HG02588 (cell line): Measurements from ENCODE around the gene MT1A.
A peak's percentile ranks its signal among the peaks of the same experiment; 100 is the strongest.

Source experiments
- ATAC-seq: cut with Tn5 transposase; IDR thresholded peaks from one replicate; pipeline ENCODE4 v1.9.1; 2021; ENCODE audit warnings: mild to moderate bottlenecking, moderate library complexity; ENCODE audit not compliant: unreplicated experiment

MT1A gene

DNA sequence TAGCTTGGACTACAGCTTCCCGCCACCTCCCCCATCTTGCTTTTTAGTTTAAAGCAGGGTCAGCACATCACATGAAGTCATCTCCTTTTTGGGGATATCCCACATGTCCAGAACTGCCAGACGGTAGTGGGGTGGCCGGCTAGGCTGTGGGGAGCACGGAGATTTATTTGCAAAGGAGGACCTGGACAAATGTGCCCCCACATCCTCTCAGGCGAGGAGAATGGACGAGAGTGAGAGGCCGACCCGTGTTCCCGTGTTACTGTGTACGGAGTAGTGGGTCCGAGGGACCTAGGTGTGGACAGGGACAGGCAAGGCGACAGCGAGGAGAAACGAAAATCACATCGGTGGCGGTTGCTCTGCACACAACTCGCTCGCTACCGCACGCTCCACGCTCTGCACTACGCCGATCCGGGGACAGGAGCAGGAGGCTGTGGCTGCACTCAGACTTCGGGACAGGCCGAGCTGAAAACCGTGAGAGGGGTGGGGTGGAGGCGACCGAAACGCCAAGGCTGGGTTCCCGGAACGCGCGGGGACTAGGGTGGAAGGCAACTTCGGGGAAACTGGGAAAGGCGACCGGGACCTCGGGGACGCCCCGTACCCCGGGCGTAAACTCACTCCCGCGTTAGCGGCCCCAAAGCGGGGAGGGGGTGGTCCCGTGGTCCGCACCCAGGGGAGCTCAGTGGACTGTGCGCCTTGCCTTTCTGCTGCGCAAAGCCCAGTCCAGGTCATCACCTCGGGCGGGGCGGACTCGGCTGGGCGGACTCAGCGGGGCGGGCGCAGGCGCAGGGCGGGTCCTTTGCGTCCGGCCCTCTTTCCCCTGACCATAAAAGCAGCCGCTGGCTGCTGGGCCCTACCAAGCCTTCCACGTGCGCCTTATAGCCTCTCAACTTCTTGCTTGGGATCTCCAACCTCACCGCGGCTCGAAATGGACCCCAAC lies at the start of gene MT1A:
TSS of gene MT1A (plus strand) at position 853 of the 937 bp plus-strand sequence. CDS start at position 926, 73 bp downstream.
- ATAC-seq = no peak

DNA sequence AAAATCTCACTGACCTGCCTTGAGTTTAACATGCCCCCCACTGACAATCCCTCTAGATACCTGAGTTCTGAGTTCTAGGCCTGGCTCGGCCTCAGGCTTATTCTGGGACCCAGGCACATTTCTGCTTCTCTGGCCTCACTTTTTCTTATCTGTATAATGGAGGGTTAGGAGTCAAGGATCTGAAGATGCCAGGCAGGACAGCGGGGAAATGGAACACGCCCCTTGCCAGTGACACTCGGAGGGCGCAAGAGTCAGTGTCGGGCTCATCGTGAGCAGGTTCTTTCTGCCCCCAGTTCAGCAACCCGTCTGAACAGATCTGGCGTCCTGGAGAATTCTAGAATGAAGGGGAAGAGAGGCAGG lies 49.7 kb upstream of the MT1A start:
- ATAC-seq = no peak

DNA sequence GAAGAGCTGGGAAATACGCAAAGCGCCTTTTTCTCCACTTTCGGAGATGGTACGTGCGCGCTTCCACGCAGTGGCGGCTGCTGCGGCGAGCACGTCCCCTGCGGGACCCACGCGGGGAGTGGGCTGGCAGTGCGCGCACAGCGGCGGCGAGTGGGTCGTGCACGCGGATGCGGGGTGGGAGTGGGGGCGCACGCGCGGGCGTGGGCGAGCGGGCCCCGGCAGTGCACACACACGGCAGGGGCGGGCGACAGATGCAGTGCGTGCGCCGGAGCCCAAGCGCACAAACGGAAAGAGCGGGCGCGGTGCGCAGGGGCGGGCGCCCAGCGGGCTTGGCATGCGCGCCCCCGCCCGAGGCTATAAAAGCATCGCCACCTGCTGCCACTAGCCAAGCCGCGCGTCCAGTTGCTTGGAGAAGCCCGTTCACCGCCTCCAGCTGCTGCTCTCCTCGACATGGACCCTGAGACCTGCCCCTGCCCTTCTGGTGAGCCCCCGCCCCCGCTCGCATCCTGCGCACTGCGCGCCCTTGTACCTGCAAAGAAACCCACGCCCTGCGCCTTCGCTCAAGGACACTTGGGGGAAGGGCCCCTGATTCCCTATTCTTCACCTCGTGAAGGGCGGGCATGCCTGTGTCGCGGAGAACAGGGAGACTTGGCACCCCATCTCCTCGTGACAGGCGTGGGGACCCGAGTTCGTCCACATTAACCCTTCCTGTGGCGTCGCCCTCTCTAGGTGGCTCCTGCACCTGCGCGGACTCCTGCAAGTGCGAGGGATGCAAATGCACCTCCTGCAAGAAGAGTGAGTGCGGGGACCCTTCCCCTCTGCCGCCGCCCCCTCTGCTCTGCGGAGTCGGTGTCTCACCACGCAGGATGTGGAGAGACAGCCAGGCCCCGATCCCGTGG lies 49.1 kb upstream of the MT1A start, which contains the start of gene MT3:
TSS of gene MT3 (plus strand) at position 388 of the 899 bp plus-strand sequence. CDS start at position 451, 63 bp downstream.
- ATAC-seq = no peak

DNA sequence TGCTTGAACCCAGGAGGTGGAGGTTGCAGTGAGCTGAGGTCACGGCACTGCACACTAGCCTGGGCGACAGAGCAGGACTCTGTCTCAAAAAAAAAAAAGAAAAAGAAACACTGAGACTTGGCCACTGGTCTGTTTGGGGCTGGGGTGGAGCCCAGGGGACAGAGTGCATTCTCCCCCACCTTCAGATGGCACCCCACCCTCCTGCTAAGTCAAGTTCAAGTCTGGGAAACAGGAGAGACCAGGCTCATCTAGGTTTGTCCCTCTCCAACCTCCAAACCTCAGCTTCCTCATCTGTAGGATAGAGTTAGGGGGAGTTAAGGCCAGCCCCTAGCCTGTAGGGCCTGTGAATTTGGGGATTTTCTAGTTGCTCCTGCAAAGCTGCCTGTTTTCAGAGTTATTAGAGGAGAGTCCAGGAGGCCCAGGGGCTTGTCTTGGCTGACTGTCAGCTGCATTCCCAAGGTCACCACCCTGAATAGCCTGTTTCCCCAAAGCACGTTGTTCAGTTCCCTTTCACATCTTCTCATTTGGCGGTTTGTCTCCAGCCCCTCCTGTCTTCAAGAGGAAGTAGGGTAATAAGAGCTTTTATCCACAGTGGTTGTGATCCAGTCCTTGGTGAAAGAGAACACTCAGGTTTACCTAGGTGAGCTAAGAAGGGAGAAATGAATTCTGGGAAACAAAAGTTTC lies 46.9 kb upstream of the MT1A start:
- no peak for ATAC-seq

DNA sequence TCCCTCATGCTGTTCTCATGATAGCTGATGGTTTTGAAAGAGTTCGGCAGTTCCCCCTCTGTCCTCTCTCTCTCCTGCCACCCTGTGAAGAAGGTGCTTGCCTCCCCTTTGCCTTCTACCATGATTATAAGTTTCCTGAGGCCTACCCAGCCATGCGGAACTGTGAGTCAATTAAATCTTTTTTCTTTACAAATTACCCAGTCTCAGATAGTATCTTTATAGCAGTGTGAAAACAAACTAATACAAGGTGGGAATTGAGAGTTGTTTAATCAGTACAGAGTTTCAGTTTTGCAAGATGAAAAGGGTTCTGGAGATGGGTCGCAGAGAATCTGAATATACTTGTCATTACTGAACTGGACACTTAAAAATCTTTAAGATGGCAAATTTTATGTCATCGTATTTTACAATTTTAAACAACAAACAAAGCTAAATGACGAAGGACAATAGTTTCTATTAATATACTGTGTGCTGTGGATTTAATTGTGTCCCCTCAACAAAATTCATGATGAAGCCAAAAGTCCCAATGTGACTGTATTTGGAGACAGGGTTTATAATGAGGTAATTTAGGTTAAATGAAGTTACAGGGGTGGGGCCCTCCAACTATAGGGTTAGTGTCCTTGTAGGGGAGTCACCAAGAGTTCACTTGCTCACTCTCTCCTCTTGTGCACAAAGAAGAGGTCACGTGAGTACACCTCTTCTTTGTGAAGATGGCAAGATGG lies 44.7 kb upstream of the MT1A start:
- ATAC-seq = no peak

DNA sequence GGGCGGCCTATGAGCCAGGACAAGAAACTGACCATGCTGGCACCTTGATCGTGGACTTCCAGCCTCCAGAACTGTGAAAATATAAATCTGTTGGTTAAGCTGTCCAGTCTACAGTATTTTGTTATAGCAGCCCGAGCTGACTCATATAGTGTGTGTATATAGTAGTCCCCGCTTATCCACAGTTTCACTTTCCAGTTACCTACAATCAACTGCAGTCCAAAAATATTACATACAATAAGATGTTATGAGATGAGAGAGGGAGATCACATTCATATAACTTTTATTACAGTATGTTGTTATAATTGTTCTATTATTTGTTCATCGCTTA lies 44.2 kb upstream of the MT1A start:
- no peak for ATAC-seq

DNA sequence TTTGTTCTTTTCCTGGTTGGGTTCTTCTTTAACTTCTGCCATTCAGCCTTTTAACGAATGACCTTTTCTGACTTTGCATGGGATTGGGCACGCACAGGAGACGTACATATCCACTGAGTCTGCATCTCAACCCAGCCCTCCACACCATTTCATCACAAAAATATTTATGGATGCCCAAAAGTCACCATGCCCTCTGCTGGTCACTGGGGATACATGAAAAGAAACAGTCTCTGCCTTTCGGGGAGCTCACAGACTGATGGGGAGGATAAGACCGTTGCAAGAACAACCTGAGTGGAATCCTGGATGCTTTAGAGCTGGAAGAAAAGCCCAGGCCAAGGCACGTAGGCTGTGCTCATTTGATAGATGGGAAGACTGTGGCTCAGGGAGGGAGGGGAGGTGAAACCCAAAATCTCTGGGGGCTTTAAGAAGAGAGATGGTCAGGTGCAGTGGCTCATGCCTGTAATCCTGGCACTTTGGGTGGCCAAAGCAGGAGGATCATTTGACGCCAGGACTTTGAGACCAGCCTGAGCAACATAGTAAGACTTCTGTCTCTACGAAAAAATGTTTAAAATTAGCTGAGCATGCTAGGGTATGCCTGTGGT lies 38.0 kb upstream of the MT1A start:
- no peak for ATAC-seq

DNA sequence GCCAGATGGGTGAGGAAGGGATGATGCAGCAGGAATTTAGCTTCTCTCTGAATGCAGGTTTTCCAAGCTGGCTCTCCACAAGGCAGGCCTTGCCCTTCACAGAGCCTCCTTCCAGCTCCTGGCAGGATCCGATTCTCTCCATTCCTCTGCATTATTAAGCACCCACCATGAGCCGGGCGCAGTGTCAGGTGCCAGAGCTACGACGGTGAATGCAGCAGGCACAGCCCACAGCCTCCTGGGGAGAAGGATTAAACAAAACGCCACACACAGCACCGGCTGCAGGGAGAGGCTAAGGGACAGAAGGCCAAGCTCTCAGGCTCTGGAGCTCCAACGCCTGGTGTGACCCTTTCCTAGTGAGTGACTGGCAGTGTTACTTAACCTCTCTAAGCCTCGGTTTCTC lies 37.1 kb upstream of the MT1A start:
- ATAC-seq = no peak

DNA sequence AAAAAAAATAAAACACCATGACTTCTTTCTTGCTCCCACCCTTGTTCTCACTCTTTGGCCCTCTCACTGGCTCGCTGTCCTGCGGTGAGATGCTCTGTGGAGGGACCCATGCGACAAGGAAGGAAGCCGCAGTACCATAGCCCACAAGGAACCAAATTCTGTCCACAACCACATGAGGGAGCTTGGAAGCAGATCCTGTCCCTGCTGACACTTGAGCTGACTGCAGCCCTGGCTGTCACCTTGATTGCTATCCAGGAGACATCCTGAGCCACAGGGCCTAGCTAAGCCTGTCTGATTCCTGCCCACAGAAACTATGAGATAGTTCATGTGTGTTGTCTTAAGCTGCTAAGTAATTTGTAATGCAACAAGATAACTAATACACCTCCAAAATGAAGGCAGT lies 34.9 kb upstream of the MT1A start:
- ATAC-seq = no peak

DNA sequence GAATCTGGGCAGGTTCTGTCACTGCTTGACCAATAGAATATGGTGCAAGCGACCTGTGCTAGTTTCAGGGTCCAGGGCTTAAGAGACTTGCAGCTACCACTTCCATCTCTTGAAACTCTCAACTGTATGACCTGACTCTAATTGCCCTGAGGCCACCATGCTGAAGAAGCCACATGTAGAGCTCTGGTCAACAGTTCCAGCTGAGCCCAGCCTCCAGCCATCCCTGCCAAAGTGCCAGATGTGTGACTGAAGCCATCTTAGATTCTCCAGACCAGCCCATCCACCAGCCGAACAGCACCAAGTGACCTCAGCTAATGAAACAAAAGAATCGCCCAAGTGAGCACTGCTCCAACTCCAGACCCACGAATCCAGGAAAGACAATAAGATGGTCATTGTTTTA lies 33.5 kb upstream of the MT1A start:
- ATAC-seq = no peak

DNA sequence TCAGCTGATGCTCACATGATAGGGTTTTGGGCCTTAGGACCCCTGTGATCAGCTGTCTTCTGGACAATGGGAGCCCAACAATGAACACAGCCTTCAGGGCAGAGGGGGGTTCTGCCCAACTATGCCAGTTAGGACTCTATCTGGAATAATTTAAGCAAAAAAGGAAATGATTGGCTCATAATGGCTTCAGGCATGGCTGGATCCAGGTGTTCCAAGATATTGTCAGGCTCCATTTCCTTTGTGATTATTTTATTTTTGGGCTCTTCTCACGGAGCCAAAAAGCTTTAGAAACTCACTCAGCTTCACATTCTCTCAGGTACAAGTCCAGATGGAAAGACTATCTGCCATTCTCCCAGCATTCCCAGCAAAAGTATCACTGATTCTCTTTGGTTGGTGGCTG lies 33.0 kb upstream of the MT1A start:
- no peak for ATAC-seq

DNA sequence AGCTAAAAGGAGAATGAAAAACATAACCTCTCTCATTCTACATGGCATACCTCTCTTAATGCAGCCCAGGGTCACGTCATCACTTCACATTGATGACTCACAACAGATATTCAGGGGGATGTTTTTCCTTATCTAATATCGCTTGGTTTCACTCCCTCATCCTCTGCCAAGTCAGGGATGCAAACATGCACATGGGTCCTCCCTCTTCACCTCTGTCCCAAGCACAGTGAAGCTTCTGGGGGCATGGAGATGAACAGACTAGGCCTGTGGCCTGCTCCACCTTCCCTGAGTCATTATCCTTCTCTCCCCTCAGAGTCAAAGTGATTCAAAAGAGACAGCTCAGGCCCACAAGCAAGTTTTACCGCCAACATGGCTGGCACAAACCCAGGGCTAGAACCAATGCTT lies 32.4 kb upstream of the MT1A start:
- no peak for ATAC-seq

DNA sequence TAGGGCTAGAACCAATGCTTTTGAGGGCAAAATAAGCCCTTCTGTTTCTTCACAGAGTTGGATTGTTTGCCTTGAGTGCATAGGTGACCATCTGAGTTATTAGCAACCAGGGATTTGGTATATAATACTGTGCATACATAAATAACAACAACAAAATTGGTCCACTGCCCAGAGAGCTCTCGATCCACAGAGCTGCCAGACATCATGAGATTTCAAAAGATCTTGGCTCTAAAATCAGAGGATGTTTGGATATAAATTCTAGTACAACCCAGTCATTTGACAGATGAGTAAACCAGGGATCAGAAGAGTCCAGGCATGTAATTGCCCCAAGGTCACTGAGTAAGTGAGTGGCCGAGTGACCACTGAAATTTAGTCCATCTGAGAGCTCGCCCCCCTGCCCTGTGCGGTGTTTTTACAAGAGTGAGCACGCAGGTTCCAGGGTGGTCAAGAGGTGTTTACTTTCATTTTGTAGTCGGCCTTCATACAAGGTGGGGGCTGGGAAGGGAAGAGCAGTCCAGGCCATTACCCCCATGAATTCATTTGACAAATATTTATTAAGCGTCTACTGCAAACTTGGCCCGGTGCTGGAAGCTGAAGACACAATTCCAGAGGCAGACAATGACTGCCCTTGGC lies 31.9 kb upstream of the MT1A start:
- no peak for ATAC-seq

DNA sequence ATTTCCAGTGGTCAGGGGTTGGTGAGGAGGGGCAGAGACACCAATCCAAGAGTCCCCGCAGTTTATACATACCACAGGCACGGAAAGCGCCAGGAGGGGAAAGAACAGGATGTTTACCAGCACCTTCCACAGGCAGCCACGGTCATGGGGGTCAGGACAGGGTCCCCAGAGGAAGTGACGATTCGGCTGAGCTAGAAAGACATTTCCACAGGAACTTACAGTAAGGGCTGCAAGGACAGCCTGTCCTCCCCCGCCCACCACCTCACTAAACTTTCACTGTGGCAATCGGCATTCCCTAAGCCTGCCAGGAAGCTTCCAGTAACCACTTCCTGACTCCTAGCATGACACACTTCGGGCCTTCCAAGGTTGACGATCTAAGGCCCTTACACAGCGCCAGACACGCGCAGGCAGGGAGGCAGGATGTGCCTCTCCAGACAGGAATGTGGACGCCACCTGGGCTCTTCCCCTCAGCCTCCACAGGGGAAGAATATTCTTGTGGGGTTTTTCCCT lies 31.3 kb upstream of the MT1A start:
- ATAC-seq = no peak

DNA sequence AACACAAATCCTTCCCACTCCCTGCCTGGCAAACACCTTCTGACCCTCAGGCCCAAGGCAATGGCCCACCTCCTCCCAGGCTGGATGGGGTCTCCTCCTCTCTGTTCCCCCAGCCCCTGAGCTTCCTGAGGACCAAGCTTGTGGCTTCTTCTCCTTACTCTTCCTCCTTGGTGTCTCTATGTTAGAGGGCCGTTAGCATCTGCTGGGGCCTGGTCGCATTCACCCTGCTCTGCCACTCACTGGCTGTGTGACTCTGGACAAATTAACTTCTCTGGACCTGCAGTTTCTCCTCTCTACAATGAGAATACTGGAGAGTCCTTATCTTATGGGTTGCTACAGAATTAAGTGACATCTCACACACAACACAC lies 30.8 kb upstream of the MT1A start:
- ATAC-seq = no peak

DNA sequence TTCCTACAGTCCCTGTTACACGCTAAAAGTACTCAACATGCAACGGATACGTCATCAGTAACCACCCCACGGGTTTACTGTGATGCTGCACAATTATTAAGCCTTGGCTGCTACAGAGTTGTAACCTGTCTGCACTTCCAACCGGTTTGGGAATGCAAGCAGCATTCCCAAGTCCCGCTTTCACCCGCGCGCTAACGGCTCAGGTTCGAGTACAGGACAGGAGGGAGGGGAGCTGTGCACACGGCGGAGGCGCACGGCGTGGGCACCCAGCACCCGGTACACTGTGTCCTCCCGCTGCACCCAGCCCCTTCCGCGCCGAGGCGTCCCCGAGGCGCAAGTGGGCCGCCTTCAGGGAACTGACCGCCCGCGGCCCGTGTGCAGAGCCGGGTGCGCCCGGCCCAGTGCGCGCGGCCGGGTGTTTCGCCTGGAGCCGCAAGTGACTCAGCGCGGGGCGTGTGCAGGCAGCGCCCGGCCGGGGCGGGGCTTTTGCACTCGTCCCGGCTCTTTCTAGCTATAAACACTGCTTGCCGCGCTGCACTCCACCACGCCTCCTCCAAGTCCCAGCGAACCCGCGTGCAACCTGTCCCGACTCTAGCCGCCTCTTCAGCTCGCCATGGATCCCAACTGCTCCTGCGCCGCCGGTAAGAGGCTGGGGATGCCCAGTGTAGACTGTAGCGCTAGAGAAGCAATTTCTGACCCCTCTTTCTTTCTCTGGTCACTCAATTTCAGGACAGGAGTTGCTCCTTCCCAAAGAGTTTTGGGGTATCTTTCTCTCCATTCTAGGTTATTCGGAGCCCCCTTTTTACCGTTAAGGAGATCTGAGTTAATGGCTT lies 30.2 kb upstream of the MT1A start, which contains the start of gene MT2A:
TSS of gene MT2A (plus strand) at position 542 of the 833 bp plus-strand sequence. CDS start at position 614, 72 bp downstream.
- peak; percentile 88 for ATAC-seq

DNA sequence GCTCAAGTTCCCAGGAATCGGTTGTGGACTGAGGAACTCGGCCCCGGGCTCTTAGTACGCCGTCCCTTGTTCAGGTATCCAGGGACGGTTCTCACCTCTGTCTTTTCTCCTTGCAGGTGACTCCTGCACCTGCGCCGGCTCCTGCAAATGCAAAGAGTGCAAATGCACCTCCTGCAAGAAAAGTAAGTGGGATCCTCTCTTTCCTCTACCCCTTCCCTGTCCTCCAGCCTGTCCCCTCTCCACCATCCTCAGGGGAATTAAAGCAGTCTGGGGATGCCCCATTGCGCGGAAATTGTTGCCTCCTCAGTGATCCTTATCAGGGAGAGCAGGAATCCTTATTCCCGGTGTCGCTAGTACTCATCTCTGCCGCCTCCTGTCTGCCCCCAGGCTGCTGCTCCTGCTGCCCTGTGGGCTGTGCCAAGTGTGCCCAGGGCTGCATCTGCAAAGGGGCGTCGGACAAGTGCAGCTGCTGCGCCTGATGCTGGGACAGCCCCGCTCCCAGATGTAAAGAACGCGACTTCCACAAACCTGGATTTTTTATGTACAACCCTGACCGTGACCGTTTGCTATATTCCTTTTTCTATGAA lies 29.5 kb upstream of the MT1A start:
- ATAC-seq = no peak

DNA sequence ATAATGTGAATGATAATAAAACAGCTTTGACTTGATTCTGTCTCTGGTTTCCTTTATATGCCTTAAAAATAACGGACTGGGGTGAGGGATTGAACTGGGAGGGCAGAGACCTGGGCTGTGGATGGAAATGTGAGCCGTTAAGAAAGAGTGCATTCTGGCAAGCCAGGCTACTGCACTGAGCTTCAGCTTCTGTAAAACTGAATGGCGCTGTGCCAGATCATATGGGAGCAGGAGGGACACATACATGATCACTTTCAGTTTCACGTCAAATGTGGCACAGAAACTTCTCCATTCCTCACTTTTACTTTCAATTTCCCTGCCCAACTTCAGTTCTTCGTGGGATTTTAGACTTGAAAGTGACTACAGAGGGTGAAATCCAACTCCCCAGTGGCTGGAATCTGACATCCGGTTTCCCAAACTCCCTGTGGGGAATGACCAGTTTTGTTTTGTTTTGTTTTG lies 29.0 kb upstream of the MT1A start:
- peak; percentile 34 for ATAC-seq
